ENCODE results near the gene SLC39A6.
"Not testable (repeated sequence)": the region's sequence is repeated elsewhere in the genome, so short reads cannot be mapped to it uniquely, and the experiment has no call there.

Gene SLC39A6

GRCh38 chr18:36085195-36085594, 43.9 kb downstream of the SLC39A6 start:
- no peak for DNase-seq (ENCODE audit: low spot score)
- TF ChIP-seq CTCF (IDR thresholded peaks at IDR 0.05; ENCODE audit: extremely low read depth, missing control alignments): no peak

- no peak for TF ChIP-seq CTCF (IDR thresholded peaks at IDR 0.05; ENCODE audit: extremely low read depth, missing control alignments)
- no peak for DNase-seq (ENCODE audit: low spot score)
Observed at GRCh38 chr18:36083729-36084128, 45.4 kb downstream of the SLC39A6 start.

GRCh38 chr18:36081118-36081517, 48.0 kb downstream of the SLC39A6 start:
- not testable (repeated sequence) for DNase-seq (ENCODE audit: low spot score)

GRCh38 chr18:36078751-36079529, 50.2 kb downstream of the SLC39A6 start:
- no peak for TF ChIP-seq CTCF (IDR thresholded peaks at IDR 0.05; ENCODE audit: extremely low read depth, missing control alignments)
- no peak for DNase-seq (ENCODE audit: low spot score)

GRCh38 chr18:36077764-36078163, 51.4 kb downstream of the SLC39A6 start:
- not testable (repeated sequence) for DNase-seq (ENCODE audit: low spot score)

GRCh38 chr18:36075862-36076587, 53.1 kb downstream of the SLC39A6 start:
- DNase-seq (ENCODE audit: low spot score): no peak

GRCh38 chr18:36074435-36074834, 54.7 kb downstream of the SLC39A6 start:
- TF ChIP-seq CTCF (IDR thresholded peaks at IDR 0.05; ENCODE audit: extremely low read depth, missing control alignments): no peak
- DNase-seq (ENCODE audit: low spot score): no peak

More at GRCh38 chr18:36075862-36076587, 53.1 kb downstream of the SLC39A6 start:
- TF ChIP-seq CTCF (IDR thresholded peaks at IDR 0.05; ENCODE audit: extremely low read depth, missing control alignments): no peak

- no peak for DNase-seq (ENCODE audit: low spot score)
- no peak for TF ChIP-seq CTCF (IDR thresholded peaks at IDR 0.05; ENCODE audit: extremely low read depth, missing control alignments)
Observed at GRCh38 chr18:36073676-36074075, 55.5 kb downstream of the SLC39A6 start.

GRCh38 chr18:36072406-36072805, 56.7 kb downstream of the SLC39A6 start:
- not testable (repeated sequence) for DNase-seq (ENCODE audit: low spot score)
